ENCODE measurements around the gene GPT2.

The GPT2 gene

GRCh38 chr16:46848768-46849764 is 35.1 kb upstream of the GPT2 start:
- no peak for TF ChIP-seq TAF1 (IDR thresholded peaks at IDR 0.05; ENCODE audit: borderline replicate concordance, insufficient read depth, low read length)
- no peak for TF ChIP-seq REST (IDR thresholded peaks at IDR 0.05; ENCODE audit: insufficient read depth in 1 of 2, low read depth in 2 of 2, low read length in 2 of 2)
- TF ChIP-seq POLR2AphosphoS5 (IDR thresholded peaks at IDR 0.05; ENCODE audit: low read depth, low read length), result no peak
- TF ChIP-seq SIN3A (IDR thresholded peaks at IDR 0.05; ENCODE audit: borderline replicate concordance, insufficient read depth, low read length), result no peak

GRCh38 chr16:46850619-46851555 is 33.3 kb upstream of the GPT2 start:
- no peak for TF ChIP-seq FOXP2 (optimal IDR thresholded peaks at IDR 0.05; ENCODE audit: borderline replicate concordance, extremely low read depth, extremely low read length, insufficient read depth)
- TF ChIP-seq TAF1 (IDR thresholded peaks at IDR 0.05; ENCODE audit: borderline replicate concordance, insufficient read depth, low read length), result no peak
- no peak for TF ChIP-seq POLR2AphosphoS5 (IDR thresholded peaks at IDR 0.05; ENCODE audit: low read depth, low read length)
- TF ChIP-seq SIN3A (IDR thresholded peaks at IDR 0.05; ENCODE audit: borderline replicate concordance, insufficient read depth, low read length), result no peak
- TF ChIP-seq REST (IDR thresholded peaks at IDR 0.05; ENCODE audit: insufficient read depth in 1 of 2, low read depth in 2 of 2, low read length in 2 of 2), result no peak

- TF ChIP-seq TAF1 (IDR thresholded peaks at IDR 0.05; ENCODE audit: borderline replicate concordance, insufficient read depth, low read length) (no peak), SIN3A (IDR thresholded peaks at IDR 0.05; ENCODE audit: borderline replicate concordance, insufficient read depth, low read length) (no peak), FOXP2 (optimal IDR thresholded peaks at IDR 0.05; ENCODE audit: borderline replicate concordance, extremely low read depth, extremely low read length, insufficient read depth) (no peak), POLR2AphosphoS5 (IDR thresholded peaks at IDR 0.05; ENCODE audit: low read depth, low read length) (no peak), REST (IDR thresholded peaks at IDR 0.05; ENCODE audit: insufficient read depth in 1 of 2, low read depth in 2 of 2, low read length in 2 of 2) (no peak)
These were observed 32.0 kb upstream of the GPT2 start for GRCh38 chr16:46852130-46852529.

- TF ChIP-seq SIN3A (IDR thresholded peaks at IDR 0.05; ENCODE audit: borderline replicate concordance, insufficient read depth, low read length), result no peak
- no peak for TF ChIP-seq REST (IDR thresholded peaks at IDR 0.05; ENCODE audit: insufficient read depth in 1 of 2, low read depth in 2 of 2, low read length in 2 of 2)
- no peak for TF ChIP-seq POLR2AphosphoS5 (IDR thresholded peaks at IDR 0.05; ENCODE audit: low read depth, low read length)
- no peak for TF ChIP-seq TAF1 (IDR thresholded peaks at IDR 0.05; ENCODE audit: borderline replicate concordance, insufficient read depth, low read length)
- TF ChIP-seq FOXP2 (optimal IDR thresholded peaks at IDR 0.05; ENCODE audit: borderline replicate concordance, extremely low read depth, extremely low read length, insufficient read depth), result no peak
These were observed 30.3 kb upstream of the GPT2 start for GRCh38 chr16:46853713-46854443.

Measured in PFSK-1 (cell line).